Muscle of arm (tissue), 12 donors: Measurements from ENCODE around the gene HOOK1. TPM values are rescaled to one million over a fixed set of nuclear protein-coding genes. Genes with fewer than 3 reads are reported as not detected.
"Not testable (repeated sequence)": the region's sequence is repeated elsewhere in the genome, so short reads cannot be mapped to it uniquely, and the experiment has no call there.

Experiments
- DNase-seq: peaks from one replicate; pipeline ENCODE4 v3.0.0-alpha.2; 2013
- polyA plus RNA-seq, 12 donors: library from polyadenylated mRNA; unstranded; fragments of 120-200 nt; gene quantifications; one replicate each; pipeline ENCODE4 v1.2.1, GENCODE V29; 2013; ENCODE audit not compliant: insufficient read length in 12 of 12

The HOOK1 gene
- polyA plus RNA-seq, 12 donors, result 0.73 to 12.6 (median 4.5) TPM; not detected in 1

DNA sequence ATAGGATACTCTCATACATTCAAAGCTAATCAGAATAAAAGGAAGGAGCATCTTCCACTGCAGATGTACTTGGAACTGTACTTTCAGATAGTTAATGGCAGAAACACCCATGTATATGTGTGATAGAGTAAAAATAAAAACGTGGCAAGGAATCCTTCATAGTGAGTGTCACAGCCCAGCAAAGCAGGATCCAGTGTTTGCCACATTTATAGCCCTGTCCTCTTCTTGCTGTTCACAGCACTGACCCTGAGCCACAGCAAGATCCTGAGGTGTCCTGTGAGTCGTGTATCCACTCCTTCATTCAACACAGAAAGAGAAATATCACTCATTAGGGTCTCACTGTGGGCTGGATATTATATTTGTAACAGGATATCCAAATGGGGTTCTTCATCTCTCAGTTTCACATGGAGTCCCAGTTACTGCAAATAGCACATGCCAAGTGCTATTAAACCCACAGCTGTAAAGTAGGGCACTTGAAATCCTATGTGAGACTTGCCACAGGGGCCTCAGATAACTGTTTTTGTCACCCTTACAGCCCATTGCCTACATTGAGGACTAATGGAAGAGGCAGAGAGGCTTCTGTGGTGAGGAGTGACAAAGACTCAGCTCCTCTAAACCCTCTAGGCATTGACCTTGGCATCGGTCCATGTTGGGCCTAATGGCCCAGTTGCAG is 70.5 kb downstream of the HOOK1 start:
- no peak for DNase-seq

DNA sequence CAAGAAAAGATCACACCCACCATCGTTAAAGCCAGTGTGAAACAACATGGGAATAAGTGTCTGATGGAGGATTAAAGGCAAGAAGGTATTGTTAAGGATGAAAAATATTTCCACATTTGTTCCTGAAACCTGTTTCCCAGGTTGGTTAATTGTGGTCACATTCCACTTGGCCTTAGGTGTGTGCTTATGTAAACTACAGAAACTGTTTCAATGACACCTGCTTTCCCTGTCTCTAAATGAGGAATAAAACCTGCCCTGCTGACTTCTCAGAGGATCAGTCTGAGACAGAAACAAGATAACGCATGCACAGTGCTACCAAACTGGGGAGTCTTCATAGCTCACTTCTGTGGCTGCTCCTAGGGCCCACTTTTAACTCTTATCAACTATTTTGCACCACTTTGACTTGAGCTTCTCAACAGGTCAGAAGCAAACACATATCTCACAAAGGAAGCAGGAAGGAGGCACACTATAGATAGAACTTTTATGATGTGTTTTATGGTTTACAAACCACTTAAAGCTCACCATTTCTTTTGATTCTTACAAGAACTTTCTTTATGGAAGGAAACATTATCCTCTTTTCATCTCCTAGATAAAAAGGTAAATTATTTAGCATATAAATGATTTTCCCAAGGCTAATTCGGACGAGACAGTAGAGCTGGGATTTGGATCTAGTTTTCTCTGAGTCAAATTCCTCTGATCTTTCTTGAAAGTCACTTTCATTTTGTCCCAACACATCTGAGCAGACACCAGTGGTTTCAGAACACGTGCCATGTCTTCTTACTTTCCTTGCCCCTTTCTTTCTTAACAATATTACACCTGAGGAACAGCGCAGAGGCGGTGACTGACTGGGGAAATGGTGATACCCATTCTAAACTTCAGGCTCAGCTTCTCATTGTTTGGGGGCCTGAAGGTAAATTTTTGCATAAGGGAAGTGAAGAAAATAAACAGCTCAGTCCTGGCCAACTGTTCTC is 78.4 kb downstream of the HOOK1 start:
- DNase-seq, result no peak

DNA sequence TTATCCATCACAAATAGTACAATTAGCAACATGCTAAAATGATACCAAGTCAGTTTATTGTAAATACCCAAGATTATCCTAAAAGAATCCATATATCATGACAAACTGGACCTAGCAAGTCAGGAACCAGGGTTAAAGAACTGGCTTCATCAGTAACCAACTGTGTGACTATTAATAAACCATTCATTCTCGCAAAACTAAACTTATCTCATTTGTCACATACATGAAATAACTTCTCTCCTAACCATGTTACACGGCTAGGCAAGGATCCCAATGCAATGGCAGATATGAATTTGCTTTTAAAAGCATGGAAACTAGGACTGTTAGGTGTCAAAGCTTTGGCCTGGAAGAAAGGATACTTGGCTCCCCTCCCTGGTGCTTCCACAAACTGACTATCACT is 82.4 kb downstream of the HOOK1 start:
- DNase-seq, result no peak

- DNase-seq, result no peak
Measured at GRCh38 chr1:59898927-59899326, 84.2 kb downstream of the HOOK1 start.

DNA sequence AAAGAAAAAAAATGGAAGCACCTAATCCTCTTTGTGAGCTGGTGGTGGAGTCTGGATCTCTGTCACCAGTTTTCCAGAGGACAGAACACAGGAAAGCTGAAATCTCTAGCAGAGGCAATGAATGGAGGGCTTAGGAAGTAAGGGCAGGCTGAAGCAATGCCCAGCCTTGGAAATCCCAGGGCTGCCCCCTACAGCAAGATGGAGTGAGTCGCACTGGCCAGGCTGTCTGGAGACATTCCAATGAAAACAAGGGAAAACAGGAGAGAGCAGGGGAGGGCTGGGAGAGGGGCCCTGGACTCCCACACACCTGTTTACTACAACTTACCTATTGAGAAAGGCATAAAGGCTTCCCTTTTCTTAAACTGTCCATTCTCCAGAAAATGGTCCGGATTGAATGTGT is 85.9 kb downstream of the HOOK1 start:
- DNase-seq, result no peak

DNA sequence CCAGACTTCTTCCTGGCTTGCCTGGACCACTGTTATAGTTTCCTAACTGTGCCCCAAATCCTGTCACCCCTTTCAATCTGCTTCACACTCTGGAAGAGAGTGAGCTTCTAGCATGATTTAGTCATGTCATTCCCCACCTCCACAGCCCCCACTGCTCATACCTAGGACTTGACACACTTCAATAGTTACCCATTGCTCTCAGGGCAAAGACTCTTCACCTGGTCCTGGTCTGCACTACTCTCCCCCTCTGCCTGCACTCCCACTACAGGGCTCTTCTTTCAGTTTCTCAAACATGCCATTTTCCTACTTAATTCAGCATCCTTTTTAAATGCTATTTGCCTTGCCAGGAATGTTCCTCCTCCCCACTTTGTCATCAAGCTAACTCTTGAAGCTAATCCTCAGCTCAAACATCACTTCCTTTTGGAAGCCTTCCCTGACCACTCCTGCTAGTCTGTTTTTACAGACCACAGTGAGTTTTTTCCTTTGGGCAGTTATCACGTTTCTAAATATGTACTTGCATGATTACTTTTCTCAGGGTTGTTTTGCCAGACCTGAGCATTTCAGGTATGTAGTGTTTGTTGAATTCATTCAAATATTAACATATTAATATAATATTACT is 87.1 kb downstream of the HOOK1 start:
- no peak for DNase-seq

DNA sequence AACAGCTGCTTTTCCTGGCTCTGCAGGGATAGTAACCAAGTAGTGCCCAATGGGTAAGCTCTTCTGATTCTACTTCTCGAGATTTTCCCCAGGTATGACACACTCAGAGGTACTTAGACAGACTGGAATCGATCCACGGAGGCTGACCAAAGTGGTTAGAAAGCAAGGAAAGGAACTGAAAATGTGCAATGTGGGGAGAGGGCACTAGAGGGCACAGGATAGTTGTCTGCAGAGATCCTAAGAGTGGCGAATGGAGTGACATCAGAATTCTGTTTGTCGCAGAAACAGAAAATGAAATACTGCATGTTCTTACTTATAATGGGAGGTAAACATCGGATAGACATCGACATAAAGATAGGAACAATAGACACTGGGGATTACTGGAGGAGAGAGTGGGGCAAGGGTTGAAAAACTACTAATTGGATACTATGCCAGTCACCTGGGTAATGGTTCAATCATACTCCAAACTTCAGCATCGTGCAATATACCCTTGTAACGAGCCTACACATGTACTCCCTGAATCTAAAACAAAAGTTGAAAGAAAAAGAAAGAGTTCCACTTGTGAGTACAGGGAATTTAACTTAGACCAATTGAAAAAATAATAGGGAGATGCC is 88.5 kb downstream of the HOOK1 start:
- no peak for DNase-seq

DNA sequence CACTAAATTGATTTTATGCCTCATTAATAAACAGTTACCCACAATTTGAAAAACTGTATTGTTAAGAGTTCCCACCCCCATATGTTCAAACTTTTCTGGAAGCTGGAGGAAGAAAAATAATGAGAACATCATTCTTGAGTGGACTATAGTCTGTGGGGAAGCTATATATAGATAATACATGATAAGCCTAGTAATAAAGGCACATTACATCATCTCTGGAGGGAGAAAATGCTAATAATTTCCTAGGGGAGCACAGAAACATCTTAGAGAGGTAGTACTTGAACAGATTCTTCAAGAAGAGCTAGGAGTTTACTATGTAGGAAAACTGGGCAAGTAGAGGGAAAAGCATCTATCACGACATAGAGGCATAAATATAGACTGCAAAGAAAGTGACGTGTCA is 92.2 kb downstream of the HOOK1 start:
- no peak for DNase-seq

DNA sequence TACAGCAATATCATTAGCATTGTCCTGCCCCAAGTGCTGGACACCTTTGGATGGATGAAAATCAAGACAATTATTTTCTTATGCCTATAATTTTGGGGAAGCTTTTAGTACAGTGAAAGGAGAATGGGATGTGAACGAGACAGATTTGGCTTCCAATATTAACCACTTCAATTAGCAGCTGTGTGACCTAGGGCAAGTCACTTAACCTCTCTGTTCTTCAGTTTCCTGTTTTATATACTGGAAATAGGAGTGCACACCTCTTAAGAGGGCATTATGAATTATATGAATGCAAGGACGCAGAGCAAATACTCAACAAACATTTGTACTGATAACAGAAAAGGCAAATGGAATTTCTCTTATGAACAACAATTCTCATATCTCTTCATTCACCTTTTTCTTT is 93.3 kb downstream of the HOOK1 start:
- no peak for DNase-seq

DNA sequence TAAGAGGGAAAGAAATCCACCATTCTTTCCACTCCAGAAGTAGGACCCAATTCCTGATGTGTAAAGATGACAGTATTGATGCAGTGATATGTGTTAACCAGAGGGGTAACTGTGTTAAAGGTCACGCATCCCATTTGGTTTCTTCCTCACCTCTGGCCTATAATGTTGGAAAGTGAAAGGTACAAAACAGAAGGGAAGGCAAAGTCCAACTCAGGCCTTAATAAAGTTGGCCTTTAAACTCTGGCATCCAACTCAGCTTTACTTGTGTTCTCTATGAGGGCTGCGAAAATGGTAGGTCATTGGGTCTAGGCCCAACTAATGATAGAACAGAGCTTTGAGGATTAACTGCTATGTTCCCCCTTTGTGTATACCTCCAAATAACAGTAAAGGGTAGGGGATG is 93.9 kb downstream of the HOOK1 start:
- DNase-seq, result no peak

GRCh38 chr1:59914791-59915286 is 100.1 kb downstream of the HOOK1 start:
- not testable (repeated sequence) for DNase-seq

DNA sequence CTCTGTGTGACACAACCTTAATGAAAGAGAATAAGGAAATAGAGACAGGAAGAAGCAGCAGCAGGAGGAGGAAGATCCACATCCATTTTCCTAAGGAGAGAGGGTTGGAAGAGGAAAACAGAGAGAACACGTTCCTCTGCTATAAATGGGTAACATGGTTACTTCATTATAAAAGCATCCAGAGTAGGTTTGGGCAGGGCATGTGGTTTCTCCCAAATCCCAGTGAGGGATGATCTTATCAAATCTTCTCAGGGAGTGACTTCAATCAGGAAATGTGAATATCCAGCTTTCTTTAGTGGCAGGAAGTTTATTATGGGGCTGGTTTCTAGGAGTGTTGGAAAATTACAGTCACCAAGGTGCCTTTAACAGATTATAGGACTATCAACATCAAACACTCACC is 100.8 kb downstream of the HOOK1 start:
- no peak for DNase-seq

DNA sequence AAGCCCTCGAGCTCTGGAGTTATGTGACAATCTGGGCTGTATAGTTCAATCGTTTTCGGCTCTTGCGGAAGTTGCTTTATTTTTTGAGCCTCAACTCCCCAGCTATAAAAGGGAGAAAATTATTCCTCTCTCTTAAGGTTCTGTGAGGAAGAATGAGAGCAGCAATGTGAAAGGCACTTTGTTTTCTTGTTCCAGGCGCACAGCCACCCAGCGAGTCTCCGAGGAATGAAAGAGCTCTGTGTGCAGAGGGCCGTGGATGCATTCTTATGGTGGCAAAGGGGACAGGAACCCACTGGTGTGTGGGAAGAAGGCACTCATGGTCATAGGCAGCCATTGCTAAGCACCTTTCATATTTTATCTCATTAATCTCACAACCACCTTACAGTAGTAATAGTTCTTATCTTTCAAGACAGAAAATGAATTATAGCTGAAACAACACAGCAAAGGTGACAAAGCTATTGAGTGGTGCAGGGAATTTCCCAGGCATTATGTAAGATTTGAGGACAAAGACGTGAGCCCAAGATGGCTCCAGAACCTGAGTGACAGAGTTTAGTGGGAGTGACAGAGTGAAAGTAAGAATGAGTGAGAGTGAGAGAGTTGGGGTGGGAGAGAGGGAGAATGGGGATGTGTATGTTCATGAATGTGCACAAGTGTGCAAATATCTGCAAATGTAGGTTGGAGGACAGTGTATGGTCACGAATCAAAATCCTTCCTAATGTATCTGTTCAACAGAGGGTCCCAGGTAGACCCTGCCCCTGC is 102.5 kb downstream of the HOOK1 start:
- no peak for DNase-seq

DNA sequence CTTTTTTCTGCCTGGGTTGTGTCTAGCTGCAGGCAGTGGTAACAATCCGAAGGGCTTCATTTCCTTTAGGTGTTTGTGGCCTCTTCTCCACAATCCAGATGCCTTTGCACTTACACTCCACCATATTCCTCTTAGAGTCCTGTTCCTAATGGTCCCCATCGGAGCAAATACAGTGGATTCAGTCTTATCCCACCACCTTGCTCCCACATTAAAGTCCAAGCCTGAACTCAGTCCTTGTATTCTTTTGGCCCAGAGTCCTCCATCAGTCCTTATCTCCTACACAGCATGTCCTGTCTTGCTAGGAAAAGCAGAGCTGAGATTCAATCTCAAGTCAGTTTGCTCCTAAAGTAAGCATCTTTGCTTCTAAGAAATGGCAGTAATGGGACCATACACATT is 103.0 kb downstream of the HOOK1 start:
- DNase-seq, result no peak

DNA sequence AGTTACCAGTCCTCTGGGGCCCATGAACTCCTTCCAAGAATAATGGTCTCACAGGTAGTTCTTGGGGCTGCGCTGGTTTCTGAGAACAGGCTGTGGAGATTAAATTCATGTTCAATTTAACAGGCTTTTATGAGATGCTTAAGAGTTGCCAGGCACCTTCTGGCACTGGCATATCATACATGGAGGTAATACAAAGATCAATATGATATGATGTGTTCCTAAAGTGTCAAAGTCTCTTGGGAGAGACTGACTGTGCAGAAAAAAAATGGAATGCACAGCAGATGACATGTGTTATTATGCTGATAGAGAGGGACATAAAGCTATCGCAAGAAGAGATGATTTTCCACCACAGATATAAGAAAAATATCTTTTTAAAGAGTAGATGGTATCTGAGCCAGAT is 105.0 kb downstream of the HOOK1 start:
- DNase-seq, result no peak

DNA sequence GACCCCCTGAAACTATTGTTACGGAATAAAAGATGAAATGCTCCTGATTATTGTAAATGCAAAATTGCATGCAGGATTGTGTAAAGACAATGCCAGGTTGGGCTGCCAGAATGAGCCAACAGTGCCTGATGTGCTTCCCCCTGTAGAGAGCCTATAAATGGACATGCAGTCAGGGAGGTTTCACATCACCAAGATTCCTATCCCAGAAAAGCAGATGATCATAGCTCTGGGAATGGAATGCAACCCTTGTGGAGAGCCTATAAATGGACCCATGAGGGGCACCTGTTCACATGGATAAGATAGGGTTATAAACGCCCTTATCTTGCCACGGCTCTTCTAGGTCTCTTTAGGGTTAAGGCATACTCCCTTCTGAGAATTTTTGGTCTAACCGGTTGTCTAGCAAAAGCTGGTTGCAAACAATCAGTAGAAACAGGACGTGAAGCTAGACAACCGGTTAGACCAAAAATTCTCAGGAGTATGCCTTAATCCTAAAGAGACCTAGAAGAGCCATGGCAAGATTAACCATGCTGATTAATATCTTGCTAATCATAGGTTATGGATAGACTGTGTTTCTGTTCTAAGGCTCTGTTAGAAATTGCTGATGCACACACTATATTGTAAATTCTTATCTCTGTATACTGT is 106.6 kb downstream of the HOOK1 start:
- DNase-seq, result not testable (repeated sequence)

GRCh38 chr1:59924653-59925052 is 109.9 kb downstream of the HOOK1 start:
- DNase-seq, result no peak
